Neural progenitor cell (in vitro differentiated cells): Measurements from ENCODE around the gene SYT1.

Source experiments
- EZH2 ChIP-seq: fragments of 200-600 bp; sonication (generic); IDR thresholded peaks from 2 replicates; pipeline ENCODE4 v1.6.1; 2017; ENCODE audit warnings: antibody characterized with exemption, mild to moderate bottlenecking, moderate library complexity
- TF ChIP-seq, protein P1 (sequence below): fragments of 200-600 bp; sonication (generic); IDR thresholded peaks from 2 replicates; pipeline ENCODE4 v1.5.1; 2017; ENCODE audit warnings: antibody characterized with exemption, mild to moderate bottlenecking

DNA sequence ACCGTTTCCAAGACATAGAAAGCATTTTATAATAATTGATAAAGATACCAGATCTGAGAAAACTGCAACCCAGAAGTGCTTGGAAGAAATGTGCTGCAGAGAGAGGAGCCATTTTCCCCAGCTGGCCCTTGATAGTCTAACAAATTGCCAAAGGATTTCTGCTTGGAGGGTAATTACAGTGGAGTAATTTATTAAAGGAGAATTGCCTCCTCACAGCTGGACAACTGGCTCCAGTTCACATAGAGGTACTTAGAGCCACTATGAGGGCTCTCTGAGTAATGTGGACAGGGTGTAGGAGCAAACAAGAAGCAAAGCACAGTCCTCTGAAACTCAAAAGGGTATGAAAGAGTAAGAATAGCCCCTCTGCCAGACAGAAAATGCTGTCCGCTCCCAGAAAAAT is 335.6 kb downstream of the SYT1 start:
- TF ChIP-seq EZH2 = no peak
- TF ChIP-seq, protein P1, sequence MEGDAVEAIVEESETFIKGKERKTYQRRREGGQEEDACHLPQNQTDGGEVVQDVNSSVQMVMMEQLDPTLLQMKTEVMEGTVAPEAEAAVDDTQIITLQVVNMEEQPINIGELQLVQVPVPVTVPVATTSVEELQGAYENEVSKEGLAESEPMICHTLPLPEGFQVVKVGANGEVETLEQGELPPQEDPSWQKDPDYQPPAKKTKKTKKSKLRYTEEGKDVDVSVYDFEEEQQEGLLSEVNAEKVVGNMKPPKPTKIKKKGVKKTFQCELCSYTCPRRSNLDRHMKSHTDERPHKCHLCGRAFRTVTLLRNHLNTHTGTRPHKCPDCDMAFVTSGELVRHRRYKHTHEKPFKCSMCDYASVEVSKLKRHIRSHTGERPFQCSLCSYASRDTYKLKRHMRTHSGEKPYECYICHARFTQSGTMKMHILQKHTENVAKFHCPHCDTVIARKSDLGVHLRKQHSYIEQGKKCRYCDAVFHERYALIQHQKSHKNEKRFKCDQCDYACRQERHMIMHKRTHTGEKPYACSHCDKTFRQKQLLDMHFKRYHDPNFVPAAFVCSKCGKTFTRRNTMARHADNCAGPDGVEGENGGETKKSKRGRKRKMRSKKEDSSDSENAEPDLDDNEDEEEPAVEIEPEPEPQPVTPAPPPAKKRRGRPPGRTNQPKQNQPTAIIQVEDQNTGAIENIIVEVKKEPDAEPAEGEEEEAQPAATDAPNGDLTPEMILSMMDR = no peak
